ENCODE results near the gene GHR. TPM values are rescaled to one million over a fixed set of nuclear protein-coding genes. Genes with fewer than 3 reads are reported as not detected.
"Not testable (repeated sequence)": the region's sequence is repeated elsewhere in the genome, so short reads cannot be mapped to it uniquely, and the experiment has no call there.

GHR gene
- total RNA-seq, 4 donors from 2014 or later, result 0.40 to 11.6 (median 7.6) TPM

GRCh38 chr5:42719034-42719433 is 295.8 kb downstream of the GHR start:
- Histone ChIP-seq H3K27ac (no peak overlapping the region), H3K36me3 (no peaks in the 10 kb centered on the region), H3K9me3 (no peaks in the 10 kb centered on the region), H3K4me3 (no peak overlapping the region), H3K4me1 (no peaks in the 10 kb centered on the region), H3K27me3 (no peaks in the 10 kb centered on the region)
- in situ Hi-C loops (cut with MboI; ENCODE audit: low pct_ligation_motif_present in 1 of 4, low pct_unique_long_range_greater_than_20kb in 1 of 4, low sequenced_read_pairs in 3 of 4) (no loop called here), intact Hi-C loops (cut with DNase I; ENCODE audit: low total_unique reads) (no loop called here)
- WGBS, 2 donors (ENCODE audit: low coverage in 1 of 2), result 90% methylated on average over 2 of the region's 2 CpGs; no CpG with 5 or more reads in 1 of the 2 donors
- no peak for DNase-seq
- TF ChIP-seq CTCF (IDR thresholded peaks at IDR 0.05), result no peak
- no peak for TF ChIP-seq POLR2AphosphoS5 (IDR thresholded peaks at IDR 0.05)
- TF ChIP-seq EP300 (IDR thresholded peaks at IDR 0.05; ENCODE audit: low read depth), result no peak
- no peak for TF ChIP-seq POLR2A (IDR thresholded peaks at IDR 0.05)

- Histone ChIP-seq H3K4me3 (no peak overlapping the region), H3K27me3 (no peaks in the 10 kb centered on the region), H3K9me3 (no peaks in the 10 kb centered on the region), H3K4me1 (no peaks in the 10 kb centered on the region), H3K27ac (no peak overlapping the region), H3K36me3 (no peaks in the 10 kb centered on the region)
- DNase-seq, result no peak
- 42 to 45% methylated on average over 6 of the region's 6 CpGs for WGBS, 2 donors (ENCODE audit: low coverage in 1 of 2)
- intact Hi-C loops (cut with DNase I; ENCODE audit: low total_unique reads), result no loop called here
- in situ Hi-C loops (cut with MboI; ENCODE audit: low pct_ligation_motif_present in 1 of 4, low pct_unique_long_range_greater_than_20kb in 1 of 4, low sequenced_read_pairs in 3 of 4), result no loop called here
- no peak for TF ChIP-seq POLR2A (IDR thresholded peaks at IDR 0.05)
- no peak for TF ChIP-seq POLR2AphosphoS5 (IDR thresholded peaks at IDR 0.05)
- TF ChIP-seq CTCF (IDR thresholded peaks at IDR 0.05), result no peak
Observed at GRCh38 chr5:42720251-42720650, 297.0 kb downstream of the GHR start.

GRCh38 chr5:42721484-42721883 is 298.2 kb downstream of the GHR start:
- no peaks in the 10 kb centered on the region for H3K36me3 ChIP-seq
- H3K27me3 ChIP-seq, result no peaks in the 10 kb centered on the region
- in situ Hi-C loops (cut with MboI; ENCODE audit: low pct_ligation_motif_present in 1 of 4, low pct_unique_long_range_greater_than_20kb in 1 of 4, low sequenced_read_pairs in 3 of 4) (no loop called here), intact Hi-C loops (cut with DNase I; ENCODE audit: low total_unique reads) (no loop called here)
- no peak for DNase-seq
- no peak overlapping the region for H3K4me3 ChIP-seq
- no peaks in the 10 kb centered on the region for H3K4me1 ChIP-seq
- H3K27ac ChIP-seq, result no peak overlapping the region
- no peaks in the 10 kb centered on the region for H3K9me3 ChIP-seq
- TF ChIP-seq POLR2AphosphoS5 (IDR thresholded peaks at IDR 0.05) (no peak), POLR2A (IDR thresholded peaks at IDR 0.05) (no peak), CTCF (IDR thresholded peaks at IDR 0.05) (no peak), EP300 (IDR thresholded peaks at IDR 0.05; ENCODE audit: low read depth) (no peak)

GRCh38 chr5:42734531-42735058 is 311.4 kb downstream of the GHR start:
- in situ Hi-C loops (cut with MboI; ENCODE audit: low pct_ligation_motif_present in 1 of 4, low pct_unique_long_range_greater_than_20kb in 1 of 4, low sequenced_read_pairs in 3 of 4); DNase-seq; H3K9me3 ChIP-seq; intact Hi-C loops (cut with DNase I; ENCODE audit: low total_unique reads); H3K4me1 ChIP-seq; H3K27me3 ChIP-seq; H3K36me3 ChIP-seq; H3K27ac ChIP-seq; H3K4me3 ChIP-seq: not testable (repeated sequence)
- WGBS, 2 donors (ENCODE audit: low coverage in 1 of 2), result 42 to 93% methylated on average over 2 to 15 of the region's 24 CpGs

GRCh38 chr5:42740920-42741319 is 317.7 kb downstream of the GHR start:
- H3K4me3 ChIP-seq, result no peak overlapping the region
- no peak overlapping the region for H3K27ac ChIP-seq
- no peaks in the 10 kb centered on the region for H3K9me3 ChIP-seq
- 87% methylated on average over 1 of the region's 1 CpG; no CpG with 5 or more reads in 1 of the 2 donors for WGBS, 2 donors (ENCODE audit: low coverage in 1 of 2)
- DNase-seq, result no peak
- H3K4me1 ChIP-seq, result no peaks in the 10 kb centered on the region
- H3K27me3 ChIP-seq, result no peaks in the 10 kb centered on the region
- in situ Hi-C loops (cut with MboI; ENCODE audit: low pct_ligation_motif_present in 1 of 4, low pct_unique_long_range_greater_than_20kb in 1 of 4, low sequenced_read_pairs in 3 of 4) (no loop called here), intact Hi-C loops (cut with DNase I; ENCODE audit: low total_unique reads) (no loop called here)
- TF ChIP-seq EP300 (IDR thresholded peaks at IDR 0.05; ENCODE audit: low read depth) (no peak), POLR2AphosphoS5 (IDR thresholded peaks at IDR 0.05) (no peak), POLR2A (IDR thresholded peaks at IDR 0.05) (no peak), CTCF (IDR thresholded peaks at IDR 0.05) (no peak)
- H3K36me3 ChIP-seq, result no peaks in the 10 kb centered on the region
